Stomach (tissue), 4 donors: Measurements from ENCODE around the gene SNX27.

Experiments
- CTCF ChIP-seq, 7 experiments: fragments of 450-650 bp in 4 of 7; fragments of 200-600 bp in 3 of 7; sonication (generic) in 3 of 7; IDR thresholded peaks; one replicate each; pipeline ENCODE4 v1.5.1; 2016 to 2019; ENCODE audit warnings: antibody characterized with exemption in 7 of 7, control low read depth in 2 of 7, mild to moderate bottlenecking in 1 of 7
- POLR2AphosphoS5 ChIP-seq, 3 donors: sonication (generic); formaldehyde crosslinking; IDR thresholded peaks; one replicate each; pipeline ENCODE4 v1.6.1; 2016; ENCODE audit warnings: antibody characterized with exemption in 3 of 3

DNA sequence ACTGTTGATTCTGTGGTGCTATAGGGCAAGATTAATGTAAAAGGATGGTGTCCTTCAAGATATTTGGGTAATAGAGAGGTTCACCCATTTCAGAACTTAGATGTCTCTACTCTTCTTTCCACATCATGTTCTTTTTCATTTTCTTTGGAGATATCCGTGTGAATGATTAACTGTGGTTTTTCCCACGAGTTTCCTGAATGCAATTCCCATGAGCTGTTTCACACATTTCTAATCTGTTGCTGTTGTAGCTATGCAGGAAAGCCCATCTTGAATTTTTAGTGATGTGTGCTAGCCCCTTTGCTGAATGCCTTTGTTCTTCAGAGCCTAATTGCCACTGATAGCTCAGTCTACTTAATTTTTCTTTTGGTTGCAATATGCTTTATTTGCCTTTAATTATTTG, 27.6 kb downstream of the SNX27 start:
- no peak for TF ChIP-seq CTCF (IDR thresholded peaks at IDR 0.05)
- TF ChIP-seq POLR2AphosphoS5 (IDR thresholded peaks at IDR 0.05), result no peak
